GM12878 (cell line): ENCODE data around the gene LAMA5. TPM values are rescaled to one million over a fixed set of nuclear protein-coding genes. Genes with fewer than 3 reads are reported as not detected.

Experiments used
- ATAC-seq: fragments of 200-7000 bp; cut with Tn5 transposase; 3 replicates; pipeline ENCODE4 v1.9.1; 2020; ENCODE audit warnings: mild to moderate bottlenecking, moderate library complexity
- BruUV-seq: library from RNA; stranded (reverse); fragments of 400-500 nt; replicated peaks from 2 replicates; lab custom pipeline; 2021; lab: Mats Ljungman, UMichigan
- CTCF ChIA-PET: fragments of 300-600 bp; sonication (Branson Sonifier 250); formaldehyde crosslinking; extraction: SDS; loops from one replicate; lab custom pipeline; 2021; ENCODE audit warnings: inconsistent platforms; lab: Yijun Ruan, JAX
- POLR2A ChIA-PET: fragments of 350-600 bp; formaldehyde crosslinking; extraction: SDS; loops from one replicate; lab custom pipeline; 2021; ENCODE audit warnings: inconsistent platforms; lab: Charles Lee
- RAD21 ChIA-PET: fragments of 300-600 bp; sonication (Branson Sonifier 250); formaldehyde crosslinking; loops from one replicate; lab custom pipeline; 2023; ENCODE audit warnings: antibody characterized with exemption; ENCODE audit not compliant: unreplicated experiment; lab: Charles Lee
- SMC1A ChIA-PET: fragments of 300-600 bp; sonication (Branson Sonifier 250); formaldehyde crosslinking; loops from one replicate; lab custom pipeline; 2023; ENCODE audit not compliant: unreplicated experiment, uncharacterized antibody; lab: Charles Lee
- DNase-seq: peaks from one replicate; pipeline ENCODE4 v3.0.0-alpha.2; 2011; ENCODE audit warnings: low read depth, low spot score
- FAIRE-seq: peaks from 3 replicates; lab custom pipeline; 2011; peaks lifted over from hg19 to GRCh38; lab: Jason Lieb, UNC
- H2AFZ ChIP-seq: 2 replicates; pipeline ENCODE4 v1.6.0; 2011; ENCODE audit warnings: low read depth, low read length, control low read depth; ENCODE audit not compliant: control insufficient read depth
- H3K27ac ChIP-seq: 2 replicates; pipeline ENCODE4 v1.5.1; 2011; ENCODE audit warnings: control low read depth; ENCODE audit not compliant: control insufficient read depth, insufficient read depth
- H3K27me3 ChIP-seq, 2 experiments: replicated peaks in 1 of 2; 2 replicates each; pipeline versions ENCODE4 v1.6.0 to v1.6.1; 2011; ENCODE audit warnings: low read length in 1 of 2; ENCODE audit not compliant: control insufficient read depth in 2 of 2, insufficient read depth in 2 of 2
- H3K36me3 ChIP-seq, 2 experiments: 2 replicates each; pipeline ENCODE4 v1.5.1; 2011; ENCODE audit warnings: low read length in 1 of 2; ENCODE audit not compliant: control insufficient read depth in 2 of 2, insufficient read depth in 2 of 2
- H3K4me1 ChIP-seq: 2 replicates; pipeline ENCODE4 v1.6.1; 2011; ENCODE audit warnings: mild to moderate bottlenecking, low read length, moderate library complexity, mixed read lengths; ENCODE audit not compliant: control insufficient read depth, insufficient read depth
- H3K4me2 ChIP-seq: 2 replicates; pipeline ENCODE4 v1.6.0; 2011; ENCODE audit warnings: control low read depth; ENCODE audit not compliant: control insufficient read depth, insufficient read depth
- H3K4me3 ChIP-seq: fragments of 200-600 bp; sonication (generic); 2 replicates; pipeline ENCODE4 v1.5.1; 2016
- H3K79me2 ChIP-seq: 2 replicates; pipeline ENCODE4 v1.6.0; 2011; ENCODE audit warnings: low read length; ENCODE audit not compliant: control insufficient read depth, insufficient read depth
- H3K9ac ChIP-seq: 2 replicates; pipeline ENCODE4 v1.8.0; 2011; ENCODE audit warnings: low read length, control low read depth, mixed read lengths; ENCODE audit not compliant: control insufficient read depth, insufficient read depth
- H3K9me3 ChIP-seq: replicated peaks from 3 replicates; pipeline ENCODE4 v1.5.1; 2011; ENCODE audit warnings: mild to moderate bottlenecking, low read length; ENCODE audit not compliant: control insufficient read depth, insufficient read depth
- H4K20me1 ChIP-seq: 2 replicates; pipeline ENCODE4 v1.6.0; 2011; ENCODE audit not compliant: control insufficient read depth, insufficient read depth
- CBX3 ChIP-seq: fragments of 200-600 bp; sonication (generic); IDR thresholded peaks from 2 replicates; pipeline ENCODE4 v1.6.1; 2016; ENCODE audit warnings: low read depth, borderline replicate concordance
- CREM ChIP-seq: IDR thresholded peaks from 2 replicates; pipeline ENCODE4 v1.6.1; 2014; ENCODE audit warnings: antibody characterized with exemption, low read depth
- MEF2A ChIP-seq: IDR thresholded peaks from 2 replicates; pipeline ENCODE4 v1.6.1; 2011; ENCODE audit warnings: low read depth, mild to moderate bottlenecking, low read length, moderate library complexity; ENCODE audit not compliant: insufficient read depth
- NFYA ChIP-seq: IDR thresholded peaks from 2 replicates; pipeline ENCODE4 v1.6.1; 2011; ENCODE audit warnings: low read depth, mild to moderate bottlenecking, low read length, improper control_type of control experiment, borderline replicate concordance
- ZNF384 ChIP-seq: IDR thresholded peaks from 2 replicates; pipeline ENCODE4 v1.6.1; 2012; ENCODE audit warnings: low read depth, mild to moderate bottlenecking, low read length, improper control_type of control experiment, borderline replicate concordance
- WGBS: methylation state at CpG from one replicate; pipeline ENCODE4 v1.1.6; 2016; ENCODE audit warnings: low lambda C conversion rate; ENCODE audit not compliant: insufficient replicate concordance, insufficient coverage; ENCODE audit errors: missing lambda C conversion rate; 5-methylcytosine and 5-hydroxymethylcytosine counted together
- in situ Hi-C: fragments of 300-500 bp; cut with MboI; formaldehyde crosslinking; loops from 9 replicates; pipeline ENCODE4 v1.14.3; 2018; ENCODE audit warnings: mixed read lengths
- intact Hi-C: fragments of 100-400 bp; cut with micrococcal nuclease; formaldehyde crosslinking; loops from one replicate; pipeline ENCODE4 v1.14.2; 2022; ENCODE audit not compliant: unreplicated experiment
- polyA plus RNA-seq, 11 experiments: library from polyadenylated mRNA; depleted of rRNA in 4 of 11; unstranded in 6 of 11; stranded (reverse) in 5 of 11; fragments of >200 nt; fragmentation: Nextera tagmentation in 4 of 11; fragmentation: Illumina TruSeq in 1 of 11; extraction: Ambion mirVana in 4 of 11; extraction: Trizol in 1 of 11; gene quantifications; 1 replicate in 1 of 11; 2 replicates in 10 of 11; pipeline versions ENCODE4 v1.2.1 to v1.2.3, GENCODE V29; 2011 to 2016; ENCODE audit warnings: inconsistent platforms in 2 of 11, missing spikeins in 2 of 11, low read depth in 1 of 11
- total RNA-seq, 4 experiments: library from RNA; depleted of rRNA in 3 of 4; stranded (reverse); fragments of >200 nt in 3 of 4; fragmentation: Illumina TruSeq in 1 of 4; extraction: Trizol in 1 of 4; gene quantifications; 2 replicates each; pipeline versions ENCODE4 v1.2.1 to v1.2.3, GENCODE V29; 2013 to 2021
- TF ChIP-seq, protein P1 (sequence below): IDR thresholded peaks from 2 replicates; pipeline ENCODE4 v1.6.1; 2012; ENCODE audit warnings: improper control_type of control experiment, low read depth, low read length; ENCODE audit not compliant: insufficient replicate concordance

LAMA5 gene
- total and polyA plus RNA-seq, 10 of the 15 experiments (the other 5 are each of a cell fraction or from before 2014, with no cell fraction given) = 0.09 to 3.1 (median 1.6) TPM; not detected in 3

- no peak for ATAC-seq
- CTCF ChIA-PET = interaction anchor here (2.4 to 4.2 kb wide), 4 partner anchors 12 to 397 kb away, joined by 5 to 23 read pairs (median 8); no protein-coding TSS in a partner anchor
- TF ChIP-seq CREM (no peak), CBX3 (no peak), NFYA (no peak), MEF2A (no peak), ZNF384 (no peak)
- TF ChIP-seq, protein P1, sequence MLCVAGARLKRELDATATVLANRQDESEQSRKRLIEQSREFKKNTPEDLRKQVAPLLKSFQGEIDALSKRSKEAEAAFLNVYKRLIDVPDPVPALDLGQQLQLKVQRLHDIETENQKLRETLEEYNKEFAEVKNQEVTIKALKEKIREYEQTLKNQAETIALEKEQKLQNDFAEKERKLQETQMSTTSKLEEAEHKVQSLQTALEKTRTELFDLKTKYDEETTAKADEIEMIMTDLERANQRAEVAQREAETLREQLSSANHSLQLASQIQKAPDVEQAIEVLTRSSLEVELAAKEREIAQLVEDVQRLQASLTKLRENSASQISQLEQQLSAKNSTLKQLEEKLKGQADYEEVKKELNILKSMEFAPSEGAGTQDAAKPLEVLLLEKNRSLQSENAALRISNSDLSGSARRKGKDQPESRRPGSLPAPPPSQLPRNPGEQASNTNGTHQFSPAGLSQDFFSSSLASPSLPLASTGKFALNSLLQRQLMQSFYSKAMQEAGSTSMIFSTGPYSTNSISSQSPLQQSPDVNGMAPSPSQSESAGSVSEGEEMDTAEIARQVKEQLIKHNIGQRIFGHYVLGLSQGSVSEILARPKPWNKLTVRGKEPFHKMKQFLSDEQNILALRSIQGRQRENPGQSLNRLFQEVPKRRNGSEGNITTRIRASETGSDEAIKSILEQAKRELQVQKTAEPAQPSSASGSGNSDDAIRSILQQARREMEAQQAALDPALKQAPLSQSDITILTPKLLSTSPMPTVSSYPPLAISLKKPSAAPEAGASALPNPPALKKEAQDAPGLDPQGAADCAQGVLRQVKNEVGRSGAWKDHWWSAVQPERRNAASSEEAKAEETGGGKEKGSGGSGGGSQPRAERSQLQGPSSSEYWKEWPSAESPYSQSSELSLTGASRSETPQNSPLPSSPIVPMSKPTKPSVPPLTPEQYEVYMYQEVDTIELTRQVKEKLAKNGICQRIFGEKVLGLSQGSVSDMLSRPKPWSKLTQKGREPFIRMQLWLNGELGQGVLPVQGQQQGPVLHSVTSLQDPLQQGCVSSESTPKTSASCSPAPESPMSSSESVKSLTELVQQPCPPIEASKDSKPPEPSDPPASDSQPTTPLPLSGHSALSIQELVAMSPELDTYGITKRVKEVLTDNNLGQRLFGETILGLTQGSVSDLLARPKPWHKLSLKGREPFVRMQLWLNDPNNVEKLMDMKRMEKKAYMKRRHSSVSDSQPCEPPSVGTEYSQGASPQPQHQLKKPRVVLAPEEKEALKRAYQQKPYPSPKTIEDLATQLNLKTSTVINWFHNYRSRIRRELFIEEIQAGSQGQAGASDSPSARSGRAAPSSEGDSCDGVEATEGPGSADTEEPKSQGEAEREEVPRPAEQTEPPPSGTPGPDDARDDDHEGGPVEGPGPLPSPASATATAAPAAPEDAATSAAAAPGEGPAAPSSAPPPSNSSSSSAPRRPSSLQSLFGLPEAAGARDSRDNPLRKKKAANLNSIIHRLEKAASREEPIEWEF = no peak
- Histone ChIP-seq H4K20me1 (no peaks in the 10 kb centered on the region), H3K27ac (no peak overlapping the region), H2AFZ (no peak overlapping the region), H3K4me1 (peaks cover 10% of the 10 kb centered on the region), H3K4me3 (no peak overlapping the region), H3K9ac (no peak overlapping the region), H3K79me2 (peaks cover 1% of the 10 kb centered on the region), H3K36me3 (no peaks in the 10 kb centered on the region), H3K9me3 (no peaks in the 10 kb centered on the region), H3K27me3 (no peaks in the 10 kb centered on the region), H3K4me2 (no peak overlapping the region)
- SMC1A ChIA-PET = interaction anchor here (0.6 kb wide), 1 partner anchor 487 kb away, joined by 3 read pairs; no protein-coding TSS in a partner anchor
- 53% methylated on average over 20 of the region's 24 CpGs for WGBS
- BruUV-seq = no TSS peak
- FAIRE-seq = no peak
- intact Hi-C loops = no loop called here
- POLR2A ChIA-PET = no interaction called here
- DNase-seq = no peak
- RAD21 ChIA-PET = no interaction called here
- in situ Hi-C loops = no loop called here
These were observed 44.5 kb upstream of the LAMA5 start for GRCh38 chr20:62411479-62412193.
